HepG2 (cell line): ENCODE results near the gene NEURL1B. TPM values are rescaled to one million over a fixed set of nuclear protein-coding genes. Genes with fewer than 3 reads are reported as not detected.

ENCODE experiments used
- CCDC6 ChIP-seq: sonication (generic); formaldehyde crosslinking; IDR thresholded peaks from 2 replicates; pipeline ENCODE4 v1.8.1; 2022; ENCODE audit warnings: mild to moderate bottlenecking, missing genetic modification reagents, moderate library complexity
- CEBPB ChIP-seq: IDR thresholded peaks from 2 replicates; pipeline ENCODE4 v1.6.1; 2011; ENCODE audit warnings: low read depth, low read length, improper control_type of control experiment, borderline replicate concordance
- ELF1 ChIP-seq: sonication (generic); formaldehyde crosslinking; IDR thresholded peaks from 2 replicates; pipeline ENCODE4 v1.4.0; 2020; ENCODE audit warnings: missing genetic modification reagents
- ETV6 ChIP-seq: sonication (generic); formaldehyde crosslinking; conservative IDR thresholded peaks from 2 replicates; pipeline ENCODE4 v1.4.0; 2020; ENCODE audit warnings: missing genetic modification reagents
- FOXP1 ChIP-seq, 2 experiments: fragments of 450-650 bp in 1 of 2; IDR thresholded peaks; 2 replicates each; pipeline ENCODE4 v1.6.1; 2017 to 2018; ENCODE audit warnings: antibody characterized with exemption in 1 of 2
- FOXP4 ChIP-seq: sonication (generic); formaldehyde crosslinking; IDR thresholded peaks from 2 replicates; pipeline ENCODE4 v1.4.0; 2020; ENCODE audit warnings: missing genetic modification reagents
- GTF2F1 ChIP-seq: fragments of 150-350 bp; IDR thresholded peaks from 2 replicates; pipeline ENCODE4 v1.6.1; 2014; ENCODE audit warnings: low read length
- HNF4G ChIP-seq, 2 experiments: sonication (generic) in 1 of 2; formaldehyde crosslinking in 1 of 2; IDR thresholded peaks; 2 replicates each; pipeline versions ENCODE4 v1.4.0 to v1.6.1; 2011 to 2020; ENCODE audit warnings: borderline replicate concordance in 2 of 2, low read depth in 2 of 2, mild to moderate bottlenecking in 2 of 2, low read length in 1 of 2, missing genetic modification reagents in 1 of 2, moderate library complexity in 1 of 2
- JUNB ChIP-seq: sonication (generic); formaldehyde crosslinking; IDR thresholded peaks from 2 replicates; pipeline ENCODE4 v1.8.0; 2022; ENCODE audit warnings: missing genetic modification reagents, mild to moderate bottlenecking, borderline replicate concordance
- LRRFIP1 ChIP-seq: sonication (generic); formaldehyde crosslinking; conservative IDR thresholded peaks from 2 replicates; pipeline ENCODE4 v1.4.0; 2020; ENCODE audit warnings: missing genetic modification reagents
- MTA1 ChIP-seq: sonication (generic); formaldehyde crosslinking; IDR thresholded peaks from 2 replicates; pipeline ENCODE4 v1.4.0; 2020; ENCODE audit warnings: missing genetic modification reagents, mild to moderate bottlenecking, borderline replicate concordance
- NR3C1 ChIP-seq: sonication (generic); formaldehyde crosslinking; IDR thresholded peaks from 2 replicates; pipeline ENCODE4 v1.4.0; 2020; ENCODE audit warnings: missing genetic modification reagents
- POLR2G ChIP-seq: fragments of 200-400 bp; formaldehyde crosslinking; IDR thresholded peaks from 2 replicates; pipeline ENCODE4 v1.6.1; 2018; ENCODE audit warnings: mild to moderate bottlenecking, low read depth, low read length, moderate library complexity
- RNF2 ChIP-seq: fragments of 450-650 bp; conservative IDR thresholded peaks from 2 replicates; pipeline ENCODE4 v1.6.1; 2016; ENCODE audit warnings: low read depth
- ZBTB8A ChIP-seq: sonication (generic); formaldehyde crosslinking; IDR thresholded peaks from 2 replicates; pipeline ENCODE4 v1.4.0; 2020; ENCODE audit warnings: mild to moderate bottlenecking, low read depth, missing genetic modification reagents, borderline replicate concordance
- ZFP82 ChIP-seq: sonication (generic); formaldehyde crosslinking; IDR thresholded peaks from 2 replicates; pipeline ENCODE4 v1.5.1; 2020; ENCODE audit warnings: mild to moderate bottlenecking, missing genetic modification reagents, borderline replicate concordance
- ZMYM2 ChIP-seq: sonication (generic); formaldehyde crosslinking; IDR thresholded peaks from 2 replicates; pipeline ENCODE4 v1.8.0; 2022; ENCODE audit warnings: mild to moderate bottlenecking, missing genetic modification reagents
- ZNF263 ChIP-seq: sonication (generic); formaldehyde crosslinking; IDR thresholded peaks from 2 replicates; pipeline ENCODE4 v1.4.0; 2020; ENCODE audit warnings: missing genetic modification reagents
- ZNF362 ChIP-seq: sonication (generic); formaldehyde crosslinking; IDR thresholded peaks from 2 replicates; pipeline ENCODE4 v1.4.0; 2020; ENCODE audit warnings: missing genetic modification reagents, mild to moderate bottlenecking, borderline replicate concordance
- ZNF383 ChIP-seq: sonication (generic); formaldehyde crosslinking; IDR thresholded peaks from 2 replicates; pipeline ENCODE4 v1.4.0; 2020; ENCODE audit warnings: missing genetic modification reagents, mild to moderate bottlenecking, borderline replicate concordance
- ZNF562 ChIP-seq: sonication (generic); formaldehyde crosslinking; IDR thresholded peaks from 2 replicates; pipeline ENCODE4 v1.8.0; 2022; ENCODE audit warnings: missing genetic modification reagents, borderline replicate concordance
- ZNF563 ChIP-seq: sonication (generic); formaldehyde crosslinking; IDR thresholded peaks from 2 replicates; pipeline ENCODE4 v1.8.0; 2022; ENCODE audit warnings: mild to moderate bottlenecking, moderate library complexity, missing genetic modification reagents
- ZNF720 ChIP-seq: sonication (generic); formaldehyde crosslinking; IDR thresholded peaks from 2 replicates; pipeline ENCODE4 v1.4.0; 2020; ENCODE audit warnings: missing genetic modification reagents
- ZNF737 ChIP-seq: sonication (generic); formaldehyde crosslinking; IDR thresholded peaks from 2 replicates; pipeline ENCODE4 v1.5.0; 2020; ENCODE audit warnings: missing genetic modification reagents, mild to moderate bottlenecking, borderline replicate concordance
- ZNF749 ChIP-seq: sonication (generic); formaldehyde crosslinking; IDR thresholded peaks from 2 replicates; pipeline ENCODE4 v1.8.0; 2022; ENCODE audit warnings: mild to moderate bottlenecking, missing genetic modification reagents, moderate library complexity, borderline replicate concordance
- polyA plus RNA-seq, 8 experiments: library from polyadenylated mRNA; depleted of rRNA in 3 of 8; stranded (reverse) in 7 of 8; unstranded in 1 of 8; fragments of >200 nt; fragmentation: Illumina TruSeq in 4 of 8; extraction: Trizol in 4 of 8; gene quantifications; 2 replicates each; pipeline versions ENCODE4 v1.2.1 to v1.2.3, GENCODE V29; 2011 to 2016; ENCODE audit warnings: low read depth in 4 of 8, missing spikeins in 1 of 8, mixed read lengths in 1 of 8; ENCODE audit not compliant: insufficient read depth in 1 of 8
- total RNA-seq, 5 experiments: library from RNA; depleted of rRNA; stranded (reverse); fragments of >200 nt; fragmentation: Illumina TruSeq; extraction: Trizol; gene quantifications; 2 replicates each; pipeline ENCODE4 v1.2.3, GENCODE V29; 2016; ENCODE audit warnings: low read depth in 1 of 5

Gene NEURL1B
- total and polyA plus RNA-seq, 2 of the 13 experiments (the other 11 are each of a cell fraction or from before 2014, with no cell fraction given), result 0.09 to 0.13 TPM

GRCh38 chr5:172730981-172731679 is 90.1 kb downstream of the NEURL1B start (continued):
- TF ChIP-seq FOXP4 (CRISPR knock-in tag), result peak; percentile 54; the same call in 1 of the 2 replicates
- TF ChIP-seq ZFP82, result no peak
- no peak for TF ChIP-seq FOXP1 (IDR thresholded peaks at IDR 0.05)
- TF ChIP-seq FOXP1 (CRISPR knock-in tag; IDR thresholded peaks at IDR 0.05), result peak; percentile 88
- no peak for TF ChIP-seq ZNF737 (CRISPR knock-in tag)
- no peak for TF ChIP-seq ETV6 (CRISPR knock-in tag)
- peak; percentile 57; the same call in 1 of the 2 replicates for TF ChIP-seq ELF1 (CRISPR knock-in tag)
- no peak for TF ChIP-seq ZNF383
- no peak for TF ChIP-seq NR3C1
- TF ChIP-seq CCDC6, result peak; percentile 95; the same call in 1 of the 2 replicates
- no peak for TF ChIP-seq ZNF720
- peak; percentile 92 for TF ChIP-seq ZMYM2 (CRISPR knock-in tag)
- no peak for TF ChIP-seq ZBTB8A (CRISPR knock-in tag)
- TF ChIP-seq ZNF563 (CRISPR knock-in tag), result peak; percentile 97; the same call in 1 of the 2 replicates
- no peak for TF ChIP-seq CEBPB
- peak; percentile 71 for TF ChIP-seq JUNB (CRISPR knock-in tag)
- no peak for TF ChIP-seq MTA1
- TF ChIP-seq ZNF562 (CRISPR knock-in tag), result no peak
- TF ChIP-seq LRRFIP1 (CRISPR knock-in tag), result no peak
- no peak for TF ChIP-seq ZNF749 (CRISPR knock-in tag)
- TF ChIP-seq RNF2, result peak; percentile 98
- no peak for TF ChIP-seq HNF4G (IDR thresholded peaks at IDR 0.05; ENCODE audit: borderline replicate concordance, low read depth, low read length)
- TF ChIP-seq HNF4G (CRISPR knock-in tag; IDR thresholded peaks at IDR 0.05; ENCODE audit: borderline replicate concordance, low read depth), result 0 out of 2 replicates have a peak, but pooled peaks have one; percentile 21
- no peak for TF ChIP-seq POLR2G
- TF ChIP-seq ZNF362 (CRISPR knock-in tag), result no peak
- TF ChIP-seq ZNF263 (CRISPR knock-in tag), result peak; percentile 34; the same call in 1 of the 2 replicates
- no peak for TF ChIP-seq GTF2F1
